Stimulated activated CD8-positive, alpha-beta memory T cell treated with anti-CD3 and anti-CD28 coated beads, Interleukin-12 subunit alpha, Interleukin-12 subunit beta, amount 100 ng/mL, for 1 hour (primary cell): ENCODE data around the gene ENTPD8.
"Not testable (repeated sequence)": the region's sequence is repeated elsewhere in the genome, so short reads cannot be mapped to it uniquely, and the experiment has no call there.

Experiments
- DNase-seq: peaks from one replicate; pipeline ENCODE4 v3.0.0-alpha.2; 2020; ENCODE audit warnings: low read depth

Gene ENTPD8

DNA sequence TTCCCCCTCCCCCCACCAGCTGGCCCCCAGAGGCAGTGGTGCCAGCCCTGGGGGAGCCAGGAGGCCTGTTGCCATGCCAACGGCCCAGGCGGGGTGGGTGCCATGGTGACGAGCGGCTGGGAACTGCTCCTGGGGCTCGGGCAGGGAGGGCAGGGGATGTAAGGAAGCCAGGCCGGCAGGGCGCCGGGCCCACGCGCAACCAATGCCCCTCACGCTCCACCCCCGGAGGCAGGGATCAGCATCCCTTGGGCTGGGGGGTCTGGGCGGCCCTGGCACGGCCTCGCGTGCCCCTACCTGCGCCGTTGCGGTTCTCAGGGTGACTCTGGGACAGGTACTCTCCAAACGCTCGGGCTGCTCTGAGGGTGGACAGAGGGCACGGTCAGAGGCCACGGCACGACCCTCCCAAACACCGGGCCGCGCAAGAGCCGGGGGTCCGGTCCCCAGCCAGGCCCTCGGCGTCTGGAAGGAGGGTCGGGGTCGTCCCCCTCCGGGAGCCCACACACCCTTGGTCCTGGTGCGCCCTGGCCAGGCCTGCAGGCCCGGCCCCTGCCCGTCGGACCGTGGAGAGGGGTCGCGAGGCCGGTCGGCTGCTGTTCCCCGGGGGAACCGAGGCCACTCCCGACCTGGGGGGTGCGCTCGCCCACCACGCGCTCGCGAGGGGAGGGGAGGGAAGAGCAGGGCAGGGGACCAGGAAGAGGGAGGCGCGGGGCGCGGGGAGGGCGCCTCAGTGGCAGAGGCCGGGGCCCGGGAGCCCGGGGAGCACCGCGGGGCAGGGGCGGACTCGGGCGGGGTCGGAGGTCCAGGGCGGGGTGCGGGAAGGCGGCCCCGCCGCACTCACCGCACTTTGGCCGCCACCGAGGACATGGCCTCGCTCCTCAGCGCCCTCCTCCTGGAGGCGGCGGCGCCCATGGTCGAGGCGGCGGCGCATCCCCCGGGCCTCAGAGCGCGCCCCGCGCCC, 17.3 kb upstream of the ENTPD8 start:
- DNase-seq, result no peak

DNA sequence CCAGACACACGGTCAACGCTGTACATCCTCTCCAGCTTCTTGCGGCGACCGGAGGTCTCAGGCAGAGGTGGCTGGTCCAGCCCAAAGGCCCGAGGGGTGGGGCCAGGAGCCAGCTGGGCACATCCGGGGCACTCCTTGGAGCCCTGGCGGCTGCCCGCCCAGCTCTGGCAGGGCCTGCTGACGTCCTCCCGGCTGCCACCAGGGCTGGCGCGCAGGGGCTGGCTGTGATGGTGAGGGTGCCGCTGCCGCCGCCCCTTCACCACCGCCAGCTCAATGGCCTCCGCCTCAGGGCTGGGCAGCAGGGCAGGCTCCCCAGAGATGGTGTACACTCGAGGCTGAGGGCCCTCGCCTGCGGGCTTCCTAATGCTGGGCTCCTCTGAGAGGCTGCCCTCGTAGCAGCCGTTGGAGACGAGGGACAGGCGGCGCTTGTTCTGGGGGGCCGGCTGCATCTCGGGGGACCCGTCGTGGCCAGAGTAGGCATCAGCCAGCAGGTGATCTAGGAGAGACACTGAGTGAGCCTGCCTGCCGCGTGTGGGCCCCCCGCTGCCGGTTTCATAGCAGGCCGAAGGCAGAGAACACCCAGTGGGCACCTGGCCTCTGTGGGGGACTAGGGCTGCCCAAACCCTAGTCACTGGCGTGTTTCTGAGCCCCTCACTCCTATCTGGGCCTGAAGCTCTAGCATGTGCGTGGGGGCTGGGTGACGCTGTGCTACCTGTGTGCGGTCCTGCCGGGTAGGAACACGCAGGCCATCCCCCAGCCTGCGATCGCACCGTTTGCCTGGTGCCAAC, 16.4 kb upstream of the ENTPD8 start:
- no peak for DNase-seq

DNA sequence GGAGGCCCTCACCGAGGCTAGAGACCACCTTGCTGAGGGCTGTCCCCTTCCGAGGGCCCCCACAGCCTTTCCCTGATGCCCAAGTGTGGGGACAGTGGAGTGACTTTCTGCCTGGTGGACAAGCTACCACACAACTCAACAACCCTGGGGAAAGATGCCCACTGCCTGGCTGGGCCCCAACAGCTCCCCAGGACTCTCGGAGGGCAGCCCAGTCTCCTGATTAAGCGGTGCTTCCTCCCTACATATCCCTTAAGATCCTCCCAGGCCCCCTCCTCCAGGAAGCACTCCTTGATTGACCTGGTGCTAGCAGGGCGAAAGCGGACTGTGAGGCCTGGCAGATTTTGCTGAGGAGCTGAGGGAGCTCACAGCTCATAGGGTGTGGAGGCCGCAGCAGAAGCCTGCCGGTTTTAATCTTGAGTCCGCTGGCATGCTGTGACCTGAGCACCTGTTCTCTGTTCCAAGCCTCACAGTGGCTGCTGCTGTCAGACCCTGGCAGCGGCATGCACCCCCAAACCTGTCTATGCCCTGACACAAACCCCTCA, 15.8 kb upstream of the ENTPD8 start:
- no peak for DNase-seq

DNA sequence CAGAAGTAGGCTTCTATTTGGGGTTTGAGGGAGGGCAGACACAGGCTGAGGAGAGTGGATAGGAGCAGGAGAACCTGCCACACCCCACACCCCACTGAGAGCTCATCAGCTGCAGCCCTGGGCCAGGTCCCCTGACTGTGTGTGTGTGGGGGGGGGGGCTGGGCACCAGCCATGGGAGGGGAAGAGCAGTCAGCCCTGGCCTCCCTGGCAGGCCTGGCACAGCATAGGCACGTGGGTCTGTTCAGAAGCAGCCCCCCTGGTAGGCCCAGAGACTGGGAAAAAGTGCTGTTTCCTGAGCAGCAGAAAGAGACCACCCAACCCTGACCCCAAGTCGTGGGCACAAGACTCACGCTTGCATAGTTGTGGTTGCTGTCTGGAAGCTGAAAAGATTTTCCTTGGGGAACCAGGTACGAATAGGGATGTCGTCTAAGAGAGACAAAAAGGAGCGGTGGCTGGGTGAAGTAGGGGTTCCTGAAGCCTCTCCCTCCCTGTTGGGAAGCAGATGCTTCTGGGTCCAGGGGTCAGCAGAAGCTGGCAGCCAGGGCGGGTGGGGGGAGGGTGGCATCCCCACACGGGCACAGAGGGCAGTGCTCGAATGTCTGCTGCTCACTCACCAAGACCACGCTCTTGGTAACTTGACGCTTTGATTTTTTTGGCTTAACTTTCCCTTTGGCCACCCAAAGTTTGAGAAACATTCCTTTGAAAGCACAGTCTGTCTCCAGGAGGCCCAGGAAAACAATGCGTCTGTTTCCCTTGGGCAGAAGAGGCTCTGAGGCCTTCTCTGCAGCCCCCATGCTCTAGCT, 15.1 kb upstream of the ENTPD8 start:
- DNase-seq, result no peak

GRCh38 chr9:137455359-137455991, 14.3 kb upstream of the ENTPD8 start:
- no peak for DNase-seq

DNA sequence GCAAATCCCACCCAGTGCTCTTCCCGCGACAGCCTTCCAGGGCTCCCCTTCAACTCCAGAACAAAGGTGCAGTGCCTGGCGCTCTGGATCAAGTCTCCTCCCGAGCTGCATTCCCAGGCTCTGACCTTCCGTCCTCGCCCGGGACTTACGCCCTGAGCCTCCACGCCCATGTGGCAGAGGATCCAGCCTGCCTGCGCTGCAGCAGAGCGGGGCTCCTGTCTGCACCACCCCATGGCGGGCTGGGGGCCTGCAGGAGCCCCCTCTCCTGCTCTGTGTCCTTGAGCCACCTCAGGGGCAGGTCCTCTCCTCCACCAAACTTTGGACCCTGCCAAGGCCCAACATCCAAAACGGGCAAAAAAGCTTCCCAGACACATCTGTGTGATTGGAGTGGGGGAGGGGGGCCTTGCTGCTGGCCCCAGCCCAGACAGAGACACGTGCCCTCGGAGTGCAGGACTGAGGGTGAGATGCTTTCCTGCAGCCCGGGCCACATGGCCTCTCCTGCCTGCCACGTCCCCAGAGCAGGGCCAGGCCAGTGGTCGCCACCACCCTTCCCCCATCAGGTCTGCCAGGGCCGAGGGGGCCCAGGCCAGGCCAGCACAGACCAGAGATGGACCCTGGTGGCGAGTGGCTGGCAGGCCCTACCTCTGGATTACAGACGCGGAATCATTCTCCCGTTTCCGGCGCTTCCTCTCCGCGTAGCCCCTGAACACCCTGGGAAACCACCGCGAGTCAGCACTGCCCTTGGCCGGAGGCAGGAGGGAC, 13.6 kb upstream of the ENTPD8 start:
- DNase-seq, result no peak

- no peak for DNase-seq
Observed at GRCh38 chr9:137454145-137454596, 13.0 kb upstream of the ENTPD8 start.

GRCh38 chr9:137453643-137454081, 12.5 kb upstream of the ENTPD8 start:
- DNase-seq, result no peak

DNA sequence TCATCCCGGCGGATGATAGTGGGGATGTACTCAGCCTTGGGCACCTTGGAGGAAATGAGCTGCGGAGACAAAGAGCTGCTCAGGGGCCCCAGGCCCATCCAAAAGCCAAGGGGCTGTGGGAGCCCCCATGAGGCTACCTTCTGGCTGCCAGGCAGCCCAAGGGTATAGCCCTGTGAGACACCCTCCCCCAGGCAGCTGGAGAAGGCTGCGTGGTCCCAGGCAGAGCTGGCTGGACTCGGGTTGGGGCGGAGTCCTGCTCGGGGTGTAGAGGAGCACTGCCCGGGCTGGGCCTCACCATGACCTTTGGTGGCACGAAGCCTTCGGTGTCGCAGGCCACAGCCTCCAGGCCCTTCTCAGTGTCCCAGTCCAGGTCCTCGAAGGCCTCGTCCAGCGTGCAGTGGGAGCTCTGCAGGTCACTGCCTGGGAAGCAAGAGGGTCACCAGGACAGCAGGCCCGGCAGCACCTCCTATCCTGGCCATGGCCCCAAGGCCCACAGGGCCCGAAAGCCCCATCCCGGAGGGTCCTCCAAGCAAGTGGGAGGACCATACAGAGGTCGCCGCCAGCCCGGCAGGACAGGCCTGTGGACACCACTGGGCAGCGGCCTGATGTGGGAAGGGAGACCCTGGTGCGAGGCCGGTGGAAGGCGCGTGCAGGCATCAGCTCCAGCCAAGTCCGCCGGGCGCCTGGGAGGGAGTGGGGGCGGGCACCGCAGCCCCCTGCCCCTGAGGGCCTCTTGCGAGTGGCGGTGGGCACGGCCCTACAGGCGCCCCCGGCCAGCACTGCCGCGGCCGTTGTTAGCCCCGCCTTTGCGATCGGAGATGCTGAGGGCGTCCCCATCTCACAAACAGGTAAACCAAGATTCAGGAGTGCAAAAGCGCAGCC, 11.8 kb upstream of the ENTPD8 start:
- no peak for DNase-seq

DNA sequence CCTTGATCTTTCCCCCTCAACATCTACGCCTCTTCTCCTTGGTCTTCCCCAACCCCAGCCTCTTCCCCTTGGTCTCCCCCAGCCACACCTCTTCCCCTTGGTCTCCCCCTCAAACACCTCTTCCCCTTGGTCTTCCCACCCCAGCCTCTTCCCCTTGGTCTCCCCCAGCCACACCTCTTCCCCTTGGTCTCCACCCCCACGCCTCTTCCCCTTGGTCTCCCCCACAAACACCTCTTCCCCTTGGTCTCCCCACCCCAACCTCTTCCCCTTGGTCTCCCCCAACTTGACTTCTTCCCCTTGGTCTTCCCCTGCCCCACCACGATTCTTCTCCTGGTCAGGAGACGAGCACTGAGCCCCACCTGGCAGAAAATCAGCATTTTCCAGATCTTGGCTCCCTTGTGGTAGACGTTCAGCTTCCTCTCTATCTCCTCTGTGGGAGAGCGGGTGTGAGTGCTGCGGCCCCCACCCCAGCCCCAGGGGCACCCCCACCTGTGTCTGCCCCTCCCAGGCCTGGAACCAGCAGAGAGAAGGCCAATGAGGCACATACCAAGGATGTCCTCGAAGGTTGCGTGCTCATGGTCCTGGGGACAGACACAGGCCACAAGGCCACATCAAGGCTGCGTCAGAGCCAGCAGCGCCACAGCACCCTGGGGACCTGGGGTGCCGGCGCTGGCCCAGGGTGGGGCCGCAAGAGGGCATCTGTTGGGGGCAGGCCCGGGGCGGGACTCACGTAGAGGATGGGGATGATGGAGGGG, 11.0 kb upstream of the ENTPD8 start:
- no peak for DNase-seq

DNA sequence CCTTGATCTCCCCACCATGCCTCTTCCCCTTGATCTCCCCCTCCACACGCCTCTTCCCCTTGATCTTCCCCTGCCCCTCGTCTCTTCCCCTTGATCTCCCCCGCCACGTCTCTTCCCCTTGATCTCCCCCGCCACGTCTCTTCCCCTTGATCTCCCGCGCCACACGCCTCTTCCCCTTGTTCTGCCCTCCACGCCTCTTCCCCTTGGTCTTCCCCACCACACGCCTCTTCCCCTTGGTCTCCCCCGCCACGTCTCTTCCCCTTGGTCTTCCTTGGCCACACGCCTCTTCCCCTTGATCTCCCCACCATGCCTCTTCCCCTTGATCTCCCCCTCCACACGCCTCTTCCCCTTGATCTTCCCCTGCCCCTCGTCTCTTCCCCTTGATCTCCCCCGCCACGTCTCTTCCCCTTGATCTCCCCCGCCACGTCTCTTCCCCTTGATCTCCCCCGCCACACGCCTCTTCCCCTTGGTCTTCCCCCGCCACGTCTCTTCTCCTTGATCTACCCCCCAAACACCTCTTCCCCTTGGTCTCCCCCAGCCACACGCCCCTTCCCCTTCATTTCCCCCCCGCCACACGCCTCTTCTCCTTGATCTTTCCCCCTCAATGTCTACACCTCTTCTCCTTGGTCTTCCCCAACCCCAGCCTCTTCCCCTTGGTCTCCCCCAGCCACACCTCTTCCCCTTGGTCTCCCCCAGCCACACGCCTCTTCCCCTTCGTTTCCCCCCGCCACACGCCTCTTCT, 10.3 kb upstream of the ENTPD8 start:
- not testable (repeated sequence) for DNase-seq

DNA sequence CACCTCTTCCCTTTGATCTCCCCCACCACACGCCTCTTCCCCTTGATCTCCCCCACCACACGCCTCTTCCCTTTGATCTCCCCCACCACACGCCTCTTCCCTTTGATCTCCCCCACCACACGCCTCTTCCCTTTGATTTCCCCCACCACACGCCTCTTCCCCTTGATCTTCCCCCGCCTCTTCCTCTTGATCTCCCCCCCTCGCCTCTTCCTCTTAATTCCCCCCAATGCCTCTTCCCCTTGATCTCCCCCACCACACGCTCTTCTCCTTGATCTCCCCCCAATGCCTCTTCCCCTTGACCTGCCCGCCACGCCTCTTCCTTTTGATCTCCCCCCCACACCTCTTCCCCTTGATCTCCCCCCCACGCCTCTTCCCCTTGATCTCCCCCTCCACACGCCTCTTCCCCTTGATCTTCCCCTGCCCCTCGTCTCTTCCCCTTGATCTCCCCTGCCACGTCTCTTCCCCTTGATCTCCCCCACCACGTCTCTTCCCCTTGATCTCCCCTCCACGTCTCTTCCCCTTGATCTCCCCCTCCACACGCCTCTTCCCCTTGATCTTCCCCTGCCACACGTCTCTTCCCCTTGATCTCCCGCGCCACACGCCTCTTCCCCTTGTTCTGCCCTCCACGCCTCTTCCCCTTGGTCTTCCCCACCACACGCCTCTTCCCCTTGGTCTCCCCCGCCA, 9.5 kb upstream of the ENTPD8 start:
- DNase-seq, result peak; percentile 20

- DNase-seq, result peak; percentile 46
Observed at GRCh38 chr9:137449931-137450538, 8.9 kb upstream of the ENTPD8 start.

DNA sequence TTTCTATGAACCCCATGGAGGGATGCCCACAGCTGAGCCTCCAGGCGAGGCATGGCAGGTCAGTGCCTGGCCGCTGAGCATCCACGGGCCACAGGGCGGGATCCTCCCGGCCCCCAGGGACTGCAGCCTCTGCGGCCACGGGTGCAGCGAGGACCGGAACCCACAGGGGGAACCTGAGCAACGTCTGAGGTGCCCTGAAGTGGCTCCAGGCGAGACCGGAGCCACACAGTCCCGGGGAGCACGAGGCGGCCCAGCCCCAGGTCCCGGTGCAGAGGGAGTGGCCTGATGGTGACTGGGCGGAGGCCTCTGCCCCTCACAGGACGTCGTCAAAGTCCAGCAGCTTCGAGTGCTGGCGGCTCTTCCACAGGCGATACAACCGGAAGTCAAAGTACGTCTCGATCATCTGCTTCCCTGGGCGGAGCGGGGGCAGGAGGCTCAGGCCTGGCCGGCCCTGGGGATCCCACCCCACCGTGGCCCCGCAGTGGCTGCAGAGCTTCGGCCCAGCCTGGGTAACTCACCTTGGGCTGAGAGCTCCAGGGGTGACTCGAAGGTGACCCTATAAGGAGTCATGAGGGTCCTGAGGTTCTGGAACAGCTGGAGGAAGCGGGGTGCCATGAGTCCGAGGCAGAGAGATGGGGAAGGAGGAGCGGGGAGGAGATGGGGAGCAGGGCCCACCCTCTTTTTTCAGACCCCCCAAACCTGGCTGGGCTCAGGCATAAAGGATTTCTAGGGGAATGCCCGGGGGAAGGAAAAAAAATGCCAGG, 8.1 kb upstream of the ENTPD8 start:
- no peak for DNase-seq

DNA sequence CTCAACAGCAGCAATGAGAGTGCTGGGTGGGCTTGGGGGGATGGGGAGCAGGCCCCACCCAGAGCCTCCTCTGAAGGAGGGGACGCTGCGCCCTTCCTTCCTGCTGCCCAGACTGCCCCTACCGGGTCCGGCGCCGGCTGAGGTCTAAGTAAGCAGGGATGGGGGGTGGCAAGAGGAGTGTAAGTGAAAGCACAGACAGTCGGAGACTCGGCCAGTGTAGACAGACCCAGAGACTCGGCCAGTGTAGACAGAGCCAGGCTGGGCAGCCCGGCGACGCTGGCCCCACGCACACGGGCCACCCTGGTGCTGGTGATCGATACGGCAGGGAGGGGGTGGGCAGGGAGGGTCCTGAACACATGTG, 7.4 kb upstream of the ENTPD8 start:
- no peak for DNase-seq
